HG03066 (cell line): ENCODE data around the gene SLC5A6.

Experiments
- ATAC-seq: cut with Tn5 transposase; IDR thresholded peaks from one replicate; pipeline ENCODE4 v1.9.1; 2021; ENCODE audit warnings: low read depth; ENCODE audit not compliant: unreplicated experiment

The SLC5A6 gene

DNA sequence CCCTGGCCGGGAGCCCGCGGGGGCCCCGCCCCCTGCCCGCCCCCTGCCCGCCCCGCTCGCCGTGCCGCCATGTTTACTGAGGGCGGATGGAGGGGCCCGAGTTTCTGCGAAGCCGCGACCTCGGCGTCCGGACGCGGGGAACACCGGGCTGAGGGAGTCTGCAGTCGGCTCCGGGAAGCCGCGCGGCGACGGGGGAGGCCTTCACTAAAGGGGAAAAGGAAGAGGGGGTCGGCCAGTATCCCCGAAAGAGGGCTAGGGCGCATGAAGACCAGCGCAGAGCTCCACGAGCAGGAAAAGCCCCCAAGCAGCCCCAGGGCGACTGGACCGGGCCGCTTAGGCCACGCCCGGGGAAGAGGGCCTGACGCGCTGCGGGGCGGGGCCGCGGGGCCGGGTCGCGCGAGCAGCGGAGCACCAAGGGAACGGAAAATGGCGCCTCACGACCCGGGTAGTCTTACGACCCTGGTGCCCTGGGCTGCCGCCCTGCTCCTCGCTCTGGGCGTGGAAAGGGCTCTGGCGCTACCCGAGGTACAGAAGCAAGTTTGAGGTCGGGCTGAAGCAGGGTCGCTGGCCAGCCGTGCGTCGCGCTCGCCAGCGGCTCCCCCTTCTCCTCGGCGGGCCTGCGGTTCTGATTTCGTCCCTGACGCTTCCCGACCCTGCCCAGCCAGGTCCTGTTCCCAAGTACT is at the start of gene SLC5A6, which contains the start of gene ATRAID:
Gene SLC5A6 (minus strand): TSS at position 326 of the 683 bp plus-strand sequence. CDS start 4,618 bp downstream, outside the sequence.
Gene ATRAID (plus strand): TSS at position 99 of the 683 bp plus-strand sequence. CDS start 328 bp downstream, at position 427.
- peak; percentile 85 for ATAC-seq

DNA sequence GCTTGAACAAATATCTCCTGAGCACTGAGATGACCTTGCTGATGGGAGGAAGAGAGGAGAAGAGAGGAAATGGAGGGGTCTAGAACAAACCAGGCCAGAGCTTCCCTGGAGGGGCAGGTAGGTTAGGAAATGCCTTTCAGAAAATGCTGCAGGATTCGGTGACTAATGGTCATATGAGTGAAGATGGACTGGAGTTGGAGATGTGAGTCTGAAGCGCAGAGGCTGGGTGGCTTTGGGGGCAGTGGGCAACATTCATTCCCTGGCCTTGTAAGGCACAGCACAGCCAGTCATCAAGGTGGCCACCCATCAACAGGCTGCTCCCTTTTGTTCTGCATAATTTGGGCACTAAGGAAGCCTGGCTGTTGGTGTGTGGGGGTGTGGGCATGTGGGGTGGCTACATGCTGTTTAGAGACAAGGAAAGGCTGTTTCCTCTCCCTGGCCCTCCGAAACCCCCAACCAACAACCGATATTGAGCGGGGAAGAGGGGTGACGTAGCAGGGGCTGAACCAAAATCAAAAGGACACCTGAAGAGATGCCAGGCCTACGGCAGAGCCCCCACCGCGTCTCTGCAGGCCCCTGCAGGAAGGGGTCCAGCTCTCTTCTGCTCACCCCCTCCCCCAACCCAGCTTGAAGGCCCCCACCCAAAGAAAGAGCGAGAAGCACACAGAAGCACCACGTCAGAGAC is 49.3 kb upstream of the SLC5A6 start:
- ATAC-seq = no peak

DNA sequence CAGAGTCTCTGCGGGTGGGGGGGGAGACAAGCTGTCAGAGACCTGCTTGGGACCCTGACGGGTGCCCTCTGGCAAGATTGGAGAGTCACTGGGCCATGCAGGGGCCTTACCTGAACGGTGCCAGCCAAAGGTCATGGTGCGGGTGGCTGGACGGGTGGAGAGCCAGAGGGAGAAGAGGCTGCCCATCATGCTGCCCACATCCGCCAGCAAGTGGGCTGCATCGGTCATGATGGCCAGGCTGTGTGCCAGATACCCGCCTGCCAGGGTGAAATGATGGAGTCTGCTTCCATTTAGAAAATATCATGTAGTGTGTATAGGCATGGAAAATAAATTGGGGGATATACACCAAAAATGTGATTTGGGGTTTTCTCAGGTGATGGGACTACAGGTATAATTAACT is 46.0 kb upstream of the SLC5A6 start:
- ATAC-seq = no peak

DNA sequence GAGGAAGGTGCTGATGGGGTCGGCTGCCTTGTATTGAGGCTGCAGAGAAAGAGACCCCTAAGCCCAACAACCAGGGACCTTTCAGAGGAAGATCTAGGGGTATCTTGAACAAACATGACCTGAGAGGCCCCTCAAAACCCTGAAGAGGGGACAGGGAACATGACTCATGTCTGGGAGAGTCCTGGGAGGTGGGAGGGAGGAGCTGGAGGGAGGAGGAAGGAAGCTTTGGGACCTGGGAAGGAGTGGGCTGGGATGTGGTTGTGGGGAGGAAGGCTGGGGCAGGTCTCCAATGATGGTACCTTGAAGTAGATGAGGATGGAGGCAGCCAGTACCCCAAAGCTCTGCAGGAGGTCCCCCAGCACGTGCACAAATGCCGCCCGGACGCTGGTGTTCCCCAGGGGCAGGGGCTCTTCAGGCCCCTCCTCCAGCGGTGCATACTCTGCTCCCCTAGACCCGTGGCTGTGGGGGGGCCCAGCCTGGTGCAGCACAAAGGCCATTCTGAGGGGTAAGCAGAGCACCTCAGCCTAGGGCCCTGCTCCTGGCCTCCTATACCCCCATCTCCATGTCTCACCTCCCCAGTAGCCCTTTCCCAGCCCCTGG is 44.9 kb upstream of the SLC5A6 start:
- no peak for ATAC-seq

DNA sequence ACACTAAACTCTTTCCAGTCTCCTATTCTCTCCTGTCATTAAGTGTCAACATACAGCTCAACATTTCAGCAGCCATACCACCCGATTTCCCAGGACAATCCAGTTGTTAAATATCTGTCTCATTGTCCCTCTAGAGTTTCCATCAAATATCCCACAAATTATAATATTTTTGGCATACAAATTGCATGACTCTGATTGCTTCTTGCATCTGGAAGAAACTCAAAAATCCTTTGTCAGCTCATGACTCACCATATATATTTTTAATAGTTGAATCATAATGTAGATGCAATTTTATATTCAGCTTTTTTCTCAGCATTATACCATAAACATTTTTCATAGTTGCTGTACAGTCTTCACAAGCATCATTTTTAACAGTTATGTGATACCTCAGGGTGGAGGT is 43.6 kb upstream of the SLC5A6 start:
- ATAC-seq = no peak

DNA sequence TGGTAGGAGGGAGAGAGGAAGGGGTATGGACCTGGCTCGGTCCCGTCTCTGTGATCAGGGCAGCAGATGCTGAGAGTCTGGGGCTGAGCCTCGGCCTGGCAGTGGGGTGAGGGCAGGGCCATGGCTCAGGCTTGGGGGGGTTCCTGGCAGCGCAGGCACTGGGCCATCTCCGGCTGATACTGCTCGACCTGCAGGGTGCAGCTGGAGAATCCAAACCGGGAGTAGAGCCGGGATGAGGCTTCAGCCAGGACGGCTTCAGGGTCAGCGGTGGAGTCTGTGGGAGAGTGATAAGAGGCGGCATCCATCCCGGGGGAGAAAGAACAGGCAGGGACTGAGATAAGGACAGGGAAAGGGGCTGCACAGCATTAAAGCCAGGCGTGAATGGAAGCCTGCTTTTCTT is 43.1 kb upstream of the SLC5A6 start:
- no peak for ATAC-seq

DNA sequence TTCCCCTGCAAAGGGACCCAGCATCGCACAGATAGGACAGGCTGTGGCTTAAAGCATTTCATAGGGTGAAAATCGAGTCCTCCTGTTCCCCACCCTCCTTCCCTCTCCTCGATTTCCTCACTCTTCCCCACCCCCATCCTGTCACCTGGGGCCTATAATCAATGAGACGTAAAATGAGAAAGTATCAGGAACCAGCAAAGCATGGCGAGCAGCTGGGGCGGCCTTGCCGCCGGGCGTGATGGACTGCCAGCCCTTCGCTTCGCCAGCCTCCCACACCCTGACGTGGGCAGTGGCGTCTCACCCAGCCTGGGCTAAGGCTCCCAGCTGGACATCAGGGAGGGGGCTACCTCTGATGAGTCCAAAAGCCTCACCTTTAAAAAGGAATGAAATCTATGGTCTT is 39.7 kb upstream of the SLC5A6 start:
- no peak for ATAC-seq

DNA sequence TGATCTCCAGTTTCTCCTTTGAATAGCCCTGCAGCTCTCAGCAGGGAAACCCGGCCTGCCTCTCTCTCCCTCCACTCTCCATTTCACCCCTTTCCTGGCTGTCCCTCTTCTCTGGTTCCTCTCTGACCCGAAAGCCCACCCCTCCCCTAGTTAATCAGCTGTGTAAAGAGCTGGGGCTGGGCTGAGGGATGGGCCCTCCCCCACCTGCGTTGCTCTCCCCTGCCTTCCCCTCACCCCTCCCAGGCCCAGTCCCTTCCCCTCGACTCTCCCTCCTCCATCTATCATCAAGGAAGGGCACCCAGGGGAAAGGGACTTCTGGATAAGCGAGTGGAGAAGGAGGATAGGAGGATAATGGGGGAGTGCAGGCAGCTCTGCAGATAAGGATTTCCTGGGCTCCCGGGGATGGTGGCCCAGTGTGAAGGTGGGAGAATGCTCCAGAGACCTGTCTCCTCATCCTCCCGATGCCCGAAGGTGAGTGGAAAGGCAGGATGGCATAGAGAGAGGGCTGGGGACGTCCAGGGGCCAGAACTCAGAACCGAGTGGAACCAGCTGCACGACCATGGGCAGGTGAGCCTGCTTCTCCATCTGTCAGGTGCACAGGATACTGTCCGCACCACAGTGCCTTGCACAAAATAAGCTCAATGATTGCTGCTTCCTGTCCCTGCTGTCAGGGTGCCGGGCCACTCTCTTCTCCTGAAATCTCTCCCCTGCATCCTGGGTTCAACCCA is 38.7 kb upstream of the SLC5A6 start:
- ATAC-seq = no peak

DNA sequence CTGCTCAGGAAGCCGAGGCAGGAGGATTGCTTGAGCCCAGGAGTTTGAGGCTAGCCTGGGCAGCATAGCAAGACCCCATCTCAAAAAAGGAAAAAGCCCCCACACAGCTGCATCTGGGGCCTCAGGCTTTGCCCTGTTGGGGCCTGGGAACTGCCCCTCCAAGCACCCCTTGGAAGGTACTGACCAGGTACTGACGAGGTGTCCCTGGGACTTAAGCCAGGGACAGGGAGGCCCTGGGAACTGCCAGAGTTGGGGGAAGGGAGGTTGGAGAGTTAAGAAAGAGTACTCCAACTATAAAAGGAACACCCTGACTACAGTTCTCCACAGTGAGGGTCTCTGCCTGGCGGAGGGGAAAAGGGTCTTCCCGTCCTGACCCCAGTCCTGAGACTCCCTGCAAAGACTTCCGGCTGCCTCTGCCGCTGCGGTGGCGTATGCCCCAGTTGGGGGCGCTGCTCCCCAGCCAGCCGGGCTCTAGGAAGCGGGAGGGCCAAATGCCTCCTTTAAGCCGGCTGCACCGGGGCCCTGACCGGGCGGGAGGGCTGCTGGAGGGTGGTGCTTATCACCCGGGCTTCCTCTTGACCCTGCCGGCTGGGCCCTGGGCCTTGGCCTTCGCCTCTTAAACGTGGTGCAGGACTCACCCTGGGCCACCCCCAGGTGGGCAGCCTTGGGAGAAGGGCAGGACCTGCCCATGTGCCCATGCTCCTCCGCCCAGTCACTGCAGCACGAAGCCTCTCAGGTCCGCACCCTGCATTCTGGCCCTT is 38.0 kb upstream of the SLC5A6 start:
- no peak for ATAC-seq

DNA sequence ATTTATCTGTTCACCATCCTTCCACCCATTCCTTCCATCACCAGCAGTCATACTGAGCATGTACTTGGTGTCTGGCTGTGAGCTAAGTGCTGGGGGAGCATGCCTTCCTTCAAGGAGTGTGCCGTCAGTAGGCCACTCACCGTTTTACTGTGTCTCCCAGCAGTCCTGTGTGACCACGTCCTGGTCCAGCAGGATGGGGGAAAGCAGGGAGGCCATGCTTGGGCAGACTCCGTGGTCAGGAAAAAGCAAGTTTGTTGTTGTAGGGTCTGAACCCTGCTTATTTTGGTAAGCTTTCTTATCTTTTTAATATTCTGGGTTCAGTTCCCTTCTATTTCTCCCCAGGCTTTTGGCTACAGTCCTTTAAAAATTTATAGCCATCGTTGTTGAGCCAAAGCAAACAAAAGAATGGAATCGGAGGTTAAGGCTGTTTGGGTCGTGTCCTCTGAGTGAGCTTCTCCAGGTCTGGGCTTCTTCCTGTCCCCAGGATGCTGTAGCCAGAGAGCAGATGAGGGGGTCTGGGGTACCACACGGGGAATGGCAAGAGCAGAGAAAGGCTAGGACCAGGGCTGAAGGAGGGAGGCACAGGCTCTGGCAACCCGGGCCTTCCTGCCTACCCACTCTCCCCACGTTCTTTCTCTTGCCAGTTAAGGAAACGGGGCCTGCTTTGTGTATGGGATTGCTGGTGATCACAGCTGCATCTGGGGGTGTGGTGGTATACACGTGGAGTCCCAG is 37.3 kb upstream of the SLC5A6 start:
- ATAC-seq = no peak

DNA sequence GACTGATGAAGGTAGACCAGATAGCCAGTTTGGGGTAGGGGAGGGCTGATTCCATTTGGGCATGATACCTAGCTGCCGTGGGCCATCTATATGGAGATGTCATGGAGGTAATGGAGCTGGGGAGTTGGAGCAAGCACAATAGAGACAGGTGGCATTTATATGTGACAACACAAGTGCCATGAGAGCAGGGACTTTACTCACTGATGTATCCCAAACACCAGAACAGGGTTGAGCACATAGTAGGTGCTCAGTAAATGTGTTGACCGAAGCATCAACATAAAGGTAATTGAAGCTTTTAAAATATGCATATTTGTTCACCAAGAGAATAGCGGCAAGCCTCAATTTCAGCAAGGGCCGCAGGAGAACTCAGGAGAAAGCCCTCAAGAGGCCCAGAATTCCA is 35.8 kb upstream of the SLC5A6 start:
- ATAC-seq = no peak

DNA sequence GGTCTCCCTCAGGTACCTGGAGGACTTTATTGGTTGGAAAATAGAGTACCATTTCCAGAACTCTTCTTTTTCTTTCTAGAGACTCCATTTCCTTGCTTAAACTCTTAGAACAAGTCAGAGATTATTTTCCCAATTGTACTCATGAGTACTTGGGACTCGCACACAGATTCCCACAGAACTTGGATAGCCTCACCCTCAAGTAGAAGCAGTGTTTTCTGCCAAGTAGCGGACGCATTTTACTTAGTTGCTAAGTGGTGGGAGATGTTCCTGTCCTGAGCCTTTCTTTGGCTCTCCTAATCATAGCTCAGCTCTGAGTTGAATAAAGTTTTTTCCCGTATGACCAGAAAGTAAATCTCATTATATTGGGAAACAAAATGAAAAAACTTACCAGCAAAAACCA is 33.6 kb upstream of the SLC5A6 start:
- ATAC-seq = no peak

DNA sequence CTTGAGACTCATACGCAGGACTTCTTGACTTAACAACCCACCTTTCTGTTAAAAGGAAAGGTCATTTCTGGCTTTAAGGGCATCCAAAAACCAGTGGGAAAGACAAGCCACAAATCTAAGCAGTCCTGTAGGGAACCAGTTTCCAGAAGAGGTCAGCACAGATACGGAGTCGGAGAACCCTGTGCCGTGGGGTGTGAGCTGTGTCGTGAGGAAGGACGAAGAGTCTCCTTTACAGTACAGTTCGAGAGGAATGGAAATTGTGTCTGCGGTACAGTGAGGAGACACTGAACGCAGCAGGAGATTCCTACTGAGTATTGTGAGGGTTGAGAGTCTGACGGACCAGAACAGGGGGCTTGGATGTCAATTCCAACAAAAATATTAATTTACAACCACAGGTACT is 33.0 kb upstream of the SLC5A6 start:
- no peak for ATAC-seq

DNA sequence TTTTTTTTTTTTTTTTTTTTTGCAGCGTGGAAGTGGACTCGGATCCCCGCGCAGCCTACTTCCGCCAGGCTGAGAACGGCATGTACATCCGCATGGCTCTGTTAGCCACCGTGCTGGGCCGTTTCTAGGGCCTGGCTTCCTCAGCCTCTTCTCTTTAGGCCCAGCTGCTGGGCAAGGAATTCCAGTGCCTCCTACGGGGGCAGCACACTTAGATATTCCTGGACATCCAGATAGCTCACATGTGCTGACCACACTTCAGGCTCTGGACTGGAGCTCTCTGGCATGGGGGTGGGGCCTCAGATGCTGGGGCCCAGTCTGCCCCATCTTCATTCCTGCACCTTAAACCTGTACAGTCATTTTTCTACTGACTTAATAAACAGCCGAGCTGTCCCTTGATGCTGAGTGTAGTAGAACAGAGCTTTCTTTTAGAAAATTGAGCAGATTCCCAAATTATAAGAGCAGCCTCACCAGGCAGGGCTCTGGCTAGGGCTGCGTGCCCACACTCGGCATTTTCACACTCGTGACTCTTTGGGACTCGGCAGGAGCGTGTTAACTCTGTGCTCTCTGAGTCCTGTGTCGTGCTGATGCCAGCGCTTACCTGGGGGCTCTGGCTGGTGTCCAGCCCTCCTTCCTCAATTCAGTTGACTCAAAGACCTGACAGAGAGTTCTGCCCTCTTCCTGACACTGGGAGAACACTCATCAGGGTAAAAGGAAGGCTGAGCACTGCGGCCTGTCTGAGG is 31.5 kb upstream of the SLC5A6 start:
- no peak for ATAC-seq

DNA sequence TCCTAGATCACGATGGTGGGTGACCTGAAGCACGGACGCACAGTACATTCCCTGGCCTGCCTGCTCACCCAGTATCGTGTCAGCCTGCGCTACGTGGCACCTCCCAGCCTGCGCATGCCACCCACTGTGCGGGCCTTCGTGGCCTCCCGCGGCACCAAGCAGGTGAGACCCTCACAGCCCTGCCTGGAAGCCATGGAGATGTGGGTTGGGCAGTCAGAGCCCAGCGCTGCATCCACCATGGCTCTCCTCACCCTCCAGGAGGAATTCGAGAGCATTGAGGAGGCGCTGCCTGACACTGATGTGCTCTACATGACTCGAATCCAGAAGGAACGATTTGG is 30.5 kb upstream of the SLC5A6 start:
- ATAC-seq = no peak

DNA sequence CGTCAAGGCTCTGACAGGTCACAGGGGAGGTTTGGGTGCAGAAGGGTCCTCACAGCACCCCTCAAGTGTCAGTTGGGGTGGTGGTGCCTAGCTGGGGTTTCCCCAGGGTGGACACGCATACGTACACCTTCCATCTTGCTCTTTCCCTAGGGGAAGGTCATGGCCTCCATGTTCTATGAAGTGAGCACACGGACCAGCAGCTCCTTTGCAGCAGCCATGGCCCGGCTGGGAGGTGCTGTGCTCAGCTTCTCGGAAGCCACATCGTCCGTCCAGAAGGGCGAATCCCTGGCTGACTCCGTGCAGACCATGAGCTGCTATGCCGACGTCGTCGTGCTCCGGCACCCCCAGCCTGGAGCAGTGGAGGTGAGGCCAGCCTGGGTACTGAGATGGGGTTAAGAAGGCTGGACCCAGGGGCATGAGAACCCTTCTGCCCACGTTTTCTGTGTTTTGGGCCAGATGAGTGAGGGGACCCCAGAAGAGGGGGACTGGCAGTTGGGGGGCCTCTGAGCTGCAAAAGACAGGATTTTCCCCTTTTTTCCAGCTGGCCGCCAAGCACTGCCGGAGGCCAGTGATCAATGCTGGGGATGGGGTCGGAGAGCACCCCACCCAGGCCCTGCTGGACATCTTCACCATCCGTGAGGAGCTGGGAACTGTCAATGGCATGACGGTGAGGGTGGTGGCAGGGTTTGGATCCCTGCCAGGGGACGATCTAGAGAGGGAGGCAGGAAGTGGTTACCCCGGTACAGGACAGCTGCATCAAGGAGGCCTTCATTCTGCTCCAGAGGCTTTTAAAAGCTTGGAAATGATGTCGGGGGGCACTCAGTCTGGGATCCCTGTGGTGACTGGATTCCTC is 29.9 kb upstream of the SLC5A6 start:
- no peak for ATAC-seq

DNA sequence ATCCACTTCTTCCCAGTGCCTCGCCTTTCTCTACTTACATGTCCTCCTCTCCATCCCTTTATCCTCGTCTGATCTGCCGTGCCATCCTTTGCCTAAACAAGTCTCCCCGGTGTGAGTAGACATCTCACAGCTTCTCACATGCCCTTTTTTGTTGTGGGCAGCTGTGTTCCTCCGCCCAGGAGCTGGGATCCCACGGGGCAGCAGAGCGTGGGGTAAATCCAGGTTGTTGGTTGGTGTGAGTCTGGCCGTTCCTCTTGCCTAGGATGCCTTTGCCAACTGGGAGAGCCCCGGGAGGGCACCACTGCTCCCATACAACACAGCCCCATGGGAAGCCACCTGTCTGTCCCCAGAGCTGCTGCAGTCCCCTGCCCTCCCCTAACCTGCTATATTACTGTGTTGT is 28.3 kb upstream of the SLC5A6 start:
- no peak for ATAC-seq

DNA sequence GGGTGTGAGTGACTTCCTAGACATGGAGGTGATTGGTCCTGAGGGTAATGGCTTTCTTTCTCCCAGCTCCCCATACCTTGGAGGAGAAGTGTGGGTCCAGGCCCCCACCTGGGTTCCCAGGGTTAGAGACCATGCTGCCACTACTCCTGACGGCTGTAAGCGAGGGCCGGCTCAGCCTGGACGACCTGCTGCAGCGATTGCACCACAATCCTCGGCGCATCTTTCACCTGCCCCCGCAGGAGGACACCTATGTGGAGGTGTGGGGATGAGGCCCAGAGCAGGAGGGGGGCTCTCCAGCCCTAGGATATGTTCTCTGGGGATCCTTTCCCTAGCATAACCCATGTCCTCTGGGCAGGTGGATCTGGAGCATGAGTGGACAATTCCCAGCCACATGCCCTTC is 26.9 kb upstream of the SLC5A6 start:
- ATAC-seq = no peak
